ENCODE results near the gene DDX10.
A peak's percentile ranks its signal among the peaks of the same experiment; 100 is the strongest.

The DDX10 gene

GRCh38 chr11:108766596-108767173 is 101.8 kb downstream of the DDX10 start:
- Histone ChIP-seq H3K9me3 (replicated peaks in 1 of 2; ENCODE audit: control insufficient read depth in 2 of 2, insufficient read depth in 1 of 2, low read depth in 1 of 2, low read length in 2 of 2) (no peaks in the 10 kb centered on the region), H3K27ac (replicated peaks; ENCODE audit: low read length) (no peak overlapping the region), H4K8ac (ENCODE audit: low read depth, low read length) (no peak overlapping the region), H3K4ac (ENCODE audit: low read length) (no peak overlapping the region), H3K9ac (ENCODE audit: low read depth, low read length, poor library complexity) (no peak overlapping the region), H3K4me3 (ENCODE audit: low read length in 2 of 2) (no peak overlapping the region), H4K91ac (ENCODE audit: low read depth, low read length, poor library complexity) (no peak overlapping the region), H2BK12ac (ENCODE audit: low read length) (no peak overlapping the region), H3K23ac (ENCODE audit: low read depth, low read length, poor library complexity) (no peak overlapping the region), H3K79me1 (ENCODE audit: low read depth, low read length) (no peaks in the 10 kb centered on the region), H2BK5ac (ENCODE audit: low read length) (no peak overlapping the region), H3K18ac (ENCODE audit: low read length) (no peak overlapping the region), H2BK120ac (ENCODE audit: low read depth, low read length) (no peak overlapping the region), H3K27me3 (ENCODE audit: control insufficient read depth in 3 of 3, insufficient read depth in 3 of 3, low read depth in 1 of 3, low read length in 3 of 3) (no peaks in the 10 kb centered on the region), H3K36me3 (replicated peaks in 1 of 2; ENCODE audit: control insufficient read depth in 2 of 2, insufficient read depth in 2 of 2, low read length in 2 of 2) (no peaks in the 10 kb centered on the region), H2AK5ac (ENCODE audit: low read depth, low read length) (no peak overlapping the region), H3K14ac (ENCODE audit: low read length) (no peak overlapping the region), H2AFZ (ENCODE audit: low read length) (no peak overlapping the region), H2BK15ac (ENCODE audit: low read length) (no peak overlapping the region), H3K4me1 (ENCODE audit: control insufficient read depth in 2 of 2, insufficient read depth in 1 of 2, low read depth in 1 of 2, low read length in 2 of 2) (no peaks in the 10 kb centered on the region), H3K4me2 (ENCODE audit: insufficient read depth, low read length, poor library complexity, severe bottlenecking) (no peak overlapping the region)
- WGBS, 2 donors (ENCODE audit: extremely low coverage in 2 of 2, insufficient read length in 2 of 2, insufficient replicate concordance in 1 of 2): 100% methylated on average over 2 of the region's 6 CpGs; no CpG with 5 or more reads in 1 of the 2 donors
- no peak for DNase-seq (ENCODE audit: low spot score)

- Histone ChIP-seq H3K9me3 (replicated peaks in 1 of 2; ENCODE audit: control insufficient read depth in 2 of 2, insufficient read depth in 1 of 2, low read depth in 1 of 2, low read length in 2 of 2) (no peaks in the 10 kb centered on the region), H3K4me1 (ENCODE audit: control insufficient read depth in 2 of 2, insufficient read depth in 1 of 2, low read depth in 1 of 2, low read length in 2 of 2) (no peaks in the 10 kb centered on the region), H3K23ac (ENCODE audit: low read depth, low read length, poor library complexity) (no peak overlapping the region), H3K4me2 (ENCODE audit: insufficient read depth, low read length, poor library complexity, severe bottlenecking) (no peak overlapping the region), H3K9ac (ENCODE audit: low read depth, low read length, poor library complexity) (no peak overlapping the region), H2BK15ac (ENCODE audit: low read length) (no peak overlapping the region), H2AFZ (ENCODE audit: low read length) (no peak overlapping the region), H2BK5ac (ENCODE audit: low read length) (no peak overlapping the region), H4K8ac (ENCODE audit: low read depth, low read length) (no peak overlapping the region), H3K79me1 (ENCODE audit: low read depth, low read length) (no peaks in the 10 kb centered on the region), H3K4me3 (ENCODE audit: low read length in 2 of 2) (no peak overlapping the region), H3K27me3 (ENCODE audit: control insufficient read depth in 3 of 3, insufficient read depth in 3 of 3, low read depth in 1 of 3, low read length in 3 of 3) (no peaks in the 10 kb centered on the region), H3K27ac (replicated peaks; ENCODE audit: low read length) (no peak overlapping the region), H2AK5ac (ENCODE audit: low read depth, low read length) (no peak overlapping the region), H3K18ac (ENCODE audit: low read length) (no peak overlapping the region), H3K36me3 (replicated peaks in 1 of 2; ENCODE audit: control insufficient read depth in 2 of 2, insufficient read depth in 2 of 2, low read length in 2 of 2) (no peaks in the 10 kb centered on the region), H2BK12ac (ENCODE audit: low read length) (no peak overlapping the region), H2BK120ac (ENCODE audit: low read depth, low read length) (no peak overlapping the region), H3K14ac (ENCODE audit: low read length) (no peak overlapping the region), H4K91ac (ENCODE audit: low read depth, low read length, poor library complexity) (no peak overlapping the region), H3K4ac (ENCODE audit: low read length) (no peak overlapping the region)
- WGBS, 2 donors (ENCODE audit: extremely low coverage in 2 of 2, insufficient read length in 2 of 2, insufficient replicate concordance in 1 of 2): no CpG with 5 or more reads among the region's 3 CpGs
- no peak for DNase-seq (ENCODE audit: low spot score)
These were observed 103.5 kb downstream of the DDX10 start for GRCh38 chr11:108768370-108768769.

- Histone ChIP-seq H3K36me3 (replicated peaks in 1 of 2; ENCODE audit: control insufficient read depth in 2 of 2, insufficient read depth in 2 of 2, low read length in 2 of 2) (no peaks in the 10 kb centered on the region), H4K91ac (ENCODE audit: low read depth, low read length, poor library complexity) (no peak overlapping the region), H3K27me3 (ENCODE audit: control insufficient read depth in 3 of 3, insufficient read depth in 3 of 3, low read depth in 1 of 3, low read length in 3 of 3) (no peaks in the 10 kb centered on the region), H2BK15ac (ENCODE audit: low read length) (no peak overlapping the region), H3K23ac (ENCODE audit: low read depth, low read length, poor library complexity) (no peak overlapping the region), H3K9me3 (replicated peaks in 1 of 2; ENCODE audit: control insufficient read depth in 2 of 2, insufficient read depth in 1 of 2, low read depth in 1 of 2, low read length in 2 of 2) (no peaks in the 10 kb centered on the region), H3K4me1 (ENCODE audit: control insufficient read depth in 2 of 2, insufficient read depth in 1 of 2, low read depth in 1 of 2, low read length in 2 of 2) (no peaks in the 10 kb centered on the region), H2BK12ac (ENCODE audit: low read length) (no peak overlapping the region), H4K8ac (ENCODE audit: low read depth, low read length) (no peak overlapping the region), H3K4ac (ENCODE audit: low read length) (no peak overlapping the region), H2BK120ac (ENCODE audit: low read depth, low read length) (no peak overlapping the region), H3K4me3 (ENCODE audit: low read length in 2 of 2) (no peak overlapping the region), H3K27ac (replicated peaks; ENCODE audit: low read length) (no peak overlapping the region), H2AK5ac (ENCODE audit: low read depth, low read length) (no peak overlapping the region), H3K79me1 (ENCODE audit: low read depth, low read length) (no peaks in the 10 kb centered on the region), H3K4me2 (ENCODE audit: insufficient read depth, low read length, poor library complexity, severe bottlenecking) (no peak overlapping the region), H2BK5ac (ENCODE audit: low read length) (no peak overlapping the region), H3K14ac (ENCODE audit: low read length) (no peak overlapping the region), H3K9ac (ENCODE audit: low read depth, low read length, poor library complexity) (no peak overlapping the region), H2AFZ (ENCODE audit: low read length) (no peak overlapping the region), H3K18ac (ENCODE audit: low read length) (no peak overlapping the region)
- WGBS, 2 donors (ENCODE audit: extremely low coverage in 2 of 2, insufficient read length in 2 of 2, insufficient replicate concordance in 1 of 2): no CpG with 5 or more reads among the region's 1 CpG
- DNase-seq (ENCODE audit: low spot score): no peak
These were observed 104.1 kb downstream of the DDX10 start for GRCh38 chr11:108768964-108769363.

GRCh38 chr11:108774037-108774730 is 109.3 kb downstream of the DDX10 start:
- Histone ChIP-seq H3K4ac (ENCODE audit: low read length) (no peak overlapping the region), H3K27me3 (ENCODE audit: control insufficient read depth in 3 of 3, insufficient read depth in 3 of 3, low read depth in 1 of 3, low read length in 3 of 3) (no peaks in the 10 kb centered on the region), H2BK12ac (ENCODE audit: low read length) (no peak overlapping the region), H2BK15ac (ENCODE audit: low read length) (no peak overlapping the region), H3K14ac (ENCODE audit: low read length) (no peak overlapping the region), H3K18ac (ENCODE audit: low read length) (no peak overlapping the region), H3K27ac (replicated peaks; ENCODE audit: low read length) (no peak overlapping the region), H3K79me1 (ENCODE audit: low read depth, low read length) (no peaks in the 10 kb centered on the region), H3K9ac (ENCODE audit: low read depth, low read length, poor library complexity) (no peak overlapping the region), H4K91ac (ENCODE audit: low read depth, low read length, poor library complexity) (peak overlapping the region; percentile 5), H3K36me3 (replicated peaks in 1 of 2; ENCODE audit: control insufficient read depth in 2 of 2, insufficient read depth in 2 of 2, low read length in 2 of 2) (no peaks in the 10 kb centered on the region), H2BK120ac (ENCODE audit: low read depth, low read length) (no peak overlapping the region), H2AFZ (ENCODE audit: low read length) (no peak overlapping the region), H3K4me3 (ENCODE audit: low read length in 2 of 2) (no peak overlapping the region), H4K8ac (ENCODE audit: low read depth, low read length) (no peak overlapping the region), H3K4me2 (ENCODE audit: insufficient read depth, low read length, poor library complexity, severe bottlenecking) (no peak overlapping the region), H2AK5ac (ENCODE audit: low read depth, low read length) (no peak overlapping the region), H3K23ac (ENCODE audit: low read depth, low read length, poor library complexity) (no peak overlapping the region), H3K4me1 (ENCODE audit: control insufficient read depth in 2 of 2, insufficient read depth in 1 of 2, low read depth in 1 of 2, low read length in 2 of 2) (no peaks in the 10 kb centered on the region), H2BK5ac (ENCODE audit: low read length) (no peak overlapping the region), H3K9me3 (replicated peaks in 1 of 2; ENCODE audit: control insufficient read depth in 2 of 2, insufficient read depth in 1 of 2, low read depth in 1 of 2, low read length in 2 of 2) (no peaks in the 10 kb centered on the region)
- no peak for DNase-seq (ENCODE audit: low spot score)
- no CpG with 5 or more reads among the region's 5 CpGs for WGBS, 2 donors (ENCODE audit: extremely low coverage in 2 of 2, insufficient read length in 2 of 2, insufficient replicate concordance in 1 of 2)

All from neuronal stem cell (in vitro differentiated cells).